ENCODE measurements around the gene FBXL19.
A peak's percentile ranks its signal among the peaks of the same experiment; 100 is the strongest.

The FBXL19 gene

GRCh38 chr16:30907064-30907463 is 16.3 kb upstream of the FBXL19 start:
- no peak overlapping the region for H3K9ac ChIP-seq (ENCODE audit: low read depth, low read length)
- H3K27ac ChIP-seq (ENCODE audit: low read depth, low read length), result no peak overlapping the region
- peaks cover 12% of the 10 kb centered on the region; the same call in 1 of the 2 replicates for H3K4me1 ChIP-seq (ENCODE audit: insufficient read depth, low read length)
- no peaks in the 10 kb centered on the region for H3K36me3 ChIP-seq (ENCODE audit: insufficient read depth, low read length)
- no peaks in the 10 kb centered on the region for H3K9me3 ChIP-seq (ENCODE audit: insufficient read depth, low read depth, low read length)
- WGBS, result 81% methylated on average over 4 of the region's 4 CpGs
- H3K27me3 ChIP-seq (ENCODE audit: insufficient read depth, low read length), result no peaks in the 10 kb centered on the region; the same call in 1 of the 2 replicates
- H3K4me3 ChIP-seq (ENCODE audit: low read length), result no peak overlapping the region

GRCh38 chr16:30910427-30911029 is 12.8 kb upstream of the FBXL19 start:
- H3K36me3 ChIP-seq (ENCODE audit: insufficient read depth, low read length), result no peaks in the 10 kb centered on the region
- 57% methylated on average over 18 of the region's 18 CpGs for WGBS
- H3K27ac ChIP-seq (ENCODE audit: low read depth, low read length), result no peak overlapping the region
- H3K9ac ChIP-seq (ENCODE audit: low read depth, low read length), result no peak overlapping the region
- no peaks in the 10 kb centered on the region; the same call in 1 of the 2 replicates for H3K27me3 ChIP-seq (ENCODE audit: insufficient read depth, low read length)
- H3K9me3 ChIP-seq (ENCODE audit: insufficient read depth, low read depth, low read length), result no peaks in the 10 kb centered on the region
- no peak overlapping the region for H3K4me3 ChIP-seq (ENCODE audit: low read length)
- peaks cover 3% of the 10 kb centered on the region; the same call in 1 of the 2 replicates for H3K4me1 ChIP-seq (ENCODE audit: insufficient read depth, low read length)

GRCh38 chr16:30912794-30913412 is 10.5 kb upstream of the FBXL19 start:
- 89% methylated on average over 6 of the region's 6 CpGs for WGBS
- no peak overlapping the region for H3K9ac ChIP-seq (ENCODE audit: low read depth, low read length)
- no peak overlapping the region for H3K4me3 ChIP-seq (ENCODE audit: low read length)
- H3K27me3 ChIP-seq (ENCODE audit: insufficient read depth, low read length), result no peaks in the 10 kb centered on the region
- peaks cover 3% of the 10 kb centered on the region; the same call in 1 of the 2 replicates for H3K4me1 ChIP-seq (ENCODE audit: insufficient read depth, low read length)
- H3K27ac ChIP-seq (ENCODE audit: low read depth, low read length), result no peak overlapping the region
- no peaks in the 10 kb centered on the region for H3K9me3 ChIP-seq (ENCODE audit: insufficient read depth, low read depth, low read length)
- H3K36me3 ChIP-seq (ENCODE audit: insufficient read depth, low read length), result no peaks in the 10 kb centered on the region

- H3K27me3 ChIP-seq (ENCODE audit: insufficient read depth, low read length), result no peaks in the 10 kb centered on the region
- H3K27ac ChIP-seq (ENCODE audit: low read depth, low read length), result no peak overlapping the region
- H3K36me3 ChIP-seq (ENCODE audit: insufficient read depth, low read length), result no peaks in the 10 kb centered on the region
- H3K9ac ChIP-seq (ENCODE audit: low read depth, low read length), result no peak overlapping the region
- peaks cover 3% of the 10 kb centered on the region; the same call in 1 of the 2 replicates for H3K4me1 ChIP-seq (ENCODE audit: insufficient read depth, low read length)
- no peaks in the 10 kb centered on the region for H3K9me3 ChIP-seq (ENCODE audit: insufficient read depth, low read depth, low read length)
- 96% methylated on average over 3 of the region's 3 CpGs for WGBS
- H3K4me3 ChIP-seq (ENCODE audit: low read length), result no peak overlapping the region
These were observed 8.5 kb upstream of the FBXL19 start for GRCh38 chr16:30914830-30915229.

- Histone ChIP-seq H3K4me1 (ENCODE audit: insufficient read depth, low read length) (no peaks in the 10 kb centered on the region), H3K36me3 (ENCODE audit: insufficient read depth, low read length) (no peaks in the 10 kb centered on the region), H3K4me3 (ENCODE audit: low read length) (no peak overlapping the region), H3K9me3 (ENCODE audit: insufficient read depth, low read depth, low read length) (no peaks in the 10 kb centered on the region), H3K27ac (ENCODE audit: low read depth, low read length) (no peak overlapping the region), H3K27me3 (ENCODE audit: insufficient read depth, low read length) (no peaks in the 10 kb centered on the region), H3K9ac (ENCODE audit: low read depth, low read length) (no peak overlapping the region)
- WGBS, result 82% methylated on average over 1 of the region's 1 CpG
These were observed 4.8 kb upstream of the FBXL19 start for GRCh38 chr16:30918614-30919013.

- 98% methylated on average over 2 of the region's 2 CpGs for WGBS
- Histone ChIP-seq H3K9me3 (ENCODE audit: insufficient read depth, low read depth, low read length) (no peaks in the 10 kb centered on the region), H3K4me3 (ENCODE audit: low read length) (no peak overlapping the region), H3K4me1 (ENCODE audit: insufficient read depth, low read length) (no peaks in the 10 kb centered on the region), H3K36me3 (ENCODE audit: insufficient read depth, low read length) (no peaks in the 10 kb centered on the region), H3K27me3 (ENCODE audit: insufficient read depth, low read length) (no peaks in the 10 kb centered on the region), H3K9ac (ENCODE audit: low read depth, low read length) (no peak overlapping the region), H3K27ac (ENCODE audit: low read depth, low read length) (no peak overlapping the region)
These were observed 2.5 kb upstream of the FBXL19 start for GRCh38 chr16:30920891-30921290.

- H3K4me1 ChIP-seq (ENCODE audit: insufficient read depth, low read length), result no peaks in the 10 kb centered on the region
- peak overlapping the region; percentile 81; the same call in 1 of the 2 replicates for H3K4me3 ChIP-seq (ENCODE audit: low read length)
- H3K27ac ChIP-seq (ENCODE audit: low read depth, low read length), result no peak overlapping the region
- H3K27me3 ChIP-seq (ENCODE audit: insufficient read depth, low read length), result no peaks in the 10 kb centered on the region
- H3K9ac ChIP-seq (ENCODE audit: low read depth, low read length), result no peak overlapping the region
- H3K9me3 ChIP-seq (ENCODE audit: insufficient read depth, low read depth, low read length), result no peaks in the 10 kb centered on the region
- peaks cover 4% of the 10 kb centered on the region; the same call in 1 of the 2 replicates for H3K36me3 ChIP-seq (ENCODE audit: insufficient read depth, low read length)
- 38% methylated on average over 6 of the region's 6 CpGs for WGBS
These were observed 2.0 kb upstream of the FBXL19 start for GRCh38 chr16:30921459-30921747.

GRCh38 chr16:30921748-30922419 is 1.5 kb upstream of the FBXL19 start:
- under 1% methylated on average over 37 of the region's 37 CpGs for WGBS
- H3K27ac ChIP-seq (ENCODE audit: low read depth, low read length), result peak overlapping the region; percentile 86; the same call in 1 of the 2 replicates

GRCh38 chr16:30922420-30922959 is 882 bp upstream of the FBXL19 start:
- H3K4me3 ChIP-seq (ENCODE audit: low read length), result peak overlapping the region; percentile 81
- H3K27me3 ChIP-seq (ENCODE audit: insufficient read depth, low read length), result no peaks in the 10 kb centered on the region
- H3K36me3 ChIP-seq (ENCODE audit: insufficient read depth, low read length), result peaks cover 14% of the 10 kb centered on the region
- peak overlapping the region; percentile 89 for H3K27ac ChIP-seq (ENCODE audit: low read depth, low read length)
- under 1% methylated on average over 42 of the region's 42 CpGs for WGBS
- peak overlapping the region; percentile 85 for H3K9ac ChIP-seq (ENCODE audit: low read depth, low read length)
- H3K9me3 ChIP-seq (ENCODE audit: insufficient read depth, low read depth, low read length), result no peaks in the 10 kb centered on the region
- H3K4me1 ChIP-seq (ENCODE audit: insufficient read depth, low read length), result no peaks in the 10 kb centered on the region

More at GRCh38 chr16:30921748-30922419, 1.5 kb upstream of the FBXL19 start:
- no peaks in the 10 kb centered on the region for H3K27me3 ChIP-seq (ENCODE audit: insufficient read depth, low read length)
- H3K9me3 ChIP-seq (ENCODE audit: insufficient read depth, low read depth, low read length), result no peaks in the 10 kb centered on the region
- H3K4me1 ChIP-seq (ENCODE audit: insufficient read depth, low read length), result no peaks in the 10 kb centered on the region
- H3K36me3 ChIP-seq (ENCODE audit: insufficient read depth, low read length), result peaks cover 8% of the 10 kb centered on the region
- peak overlapping the region; percentile 67 for H3K9ac ChIP-seq (ENCODE audit: low read depth, low read length)
- H3K4me3 ChIP-seq (ENCODE audit: low read length), result peak overlapping the region; percentile 81

- Histone ChIP-seq H3K27ac (ENCODE audit: low read depth, low read length) (peak overlapping the region; percentile 89), H3K27me3 (ENCODE audit: insufficient read depth, low read length) (no peaks in the 10 kb centered on the region), H3K9ac (ENCODE audit: low read depth, low read length) (peak overlapping the region; percentile 85), H3K9me3 (ENCODE audit: insufficient read depth, low read depth, low read length) (no peaks in the 10 kb centered on the region), H3K36me3 (ENCODE audit: insufficient read depth, low read length) (peaks cover 15% of the 10 kb centered on the region), H3K4me3 (ENCODE audit: low read length) (peak overlapping the region; percentile 75), H3K4me1 (ENCODE audit: insufficient read depth, low read length) (no peaks in the 10 kb centered on the region)
- under 1% methylated on average over 33 of the region's 33 CpGs for WGBS
These were observed 324 bp upstream of the FBXL19 start for GRCh38 chr16:30922960-30923535.

Data from HUES64 (cell line).